HCEC 1CT (cell line): ENCODE results near the gene CAMK2D.

Source experiments
- DNase-seq: peaks from one replicate; pipeline ENCODE4 v3.0.0-alpha.2; 2017

The CAMK2D gene

GRCh38 chr4:113677325-113677724, 84.2 kb downstream of the CAMK2D start:
- no peak for DNase-seq

DNA sequence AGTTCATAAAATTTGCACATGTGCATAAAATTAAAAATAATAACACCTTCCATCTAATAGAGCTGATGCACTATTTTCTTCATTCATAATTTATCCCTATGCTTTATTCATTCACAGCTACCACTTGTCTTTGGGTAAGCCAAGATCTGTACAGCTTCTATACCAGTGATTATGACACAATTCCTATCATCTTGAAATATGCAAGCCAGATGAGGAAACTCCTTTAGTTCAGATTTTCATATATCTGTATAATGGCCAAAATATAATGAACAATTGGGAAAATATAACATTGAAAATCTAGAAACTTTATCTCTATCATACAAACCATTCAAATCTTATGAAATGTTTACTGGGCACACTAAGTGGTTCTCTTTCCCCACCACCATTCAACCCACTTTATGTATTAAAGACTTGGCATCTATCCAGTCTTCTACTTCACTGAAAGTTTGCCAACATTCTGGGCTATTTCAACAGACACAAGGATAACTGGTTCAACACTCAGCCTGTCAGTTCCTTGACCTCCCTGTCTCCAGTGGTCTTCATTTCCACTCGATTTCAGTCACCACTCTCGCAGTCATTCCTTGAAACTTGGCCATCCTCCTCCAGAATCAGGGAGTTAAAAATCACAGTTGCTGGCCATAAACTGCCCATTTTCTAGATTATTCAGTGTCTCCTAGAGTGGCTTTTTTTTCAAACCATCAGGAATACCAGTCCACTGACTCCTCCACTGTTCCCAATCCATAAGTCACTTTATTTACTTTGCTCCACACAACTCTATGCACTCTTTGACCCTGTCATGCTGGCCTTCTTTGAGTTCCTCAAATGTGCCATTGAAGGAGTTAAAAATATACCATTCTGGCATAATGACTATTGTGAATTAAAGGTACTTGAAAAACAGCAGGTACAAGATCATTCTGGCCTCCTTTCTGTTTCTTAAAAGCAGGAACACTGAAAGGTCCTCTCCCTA, 85.5 kb downstream of the CAMK2D start:
- DNase-seq, result no peak

DNA sequence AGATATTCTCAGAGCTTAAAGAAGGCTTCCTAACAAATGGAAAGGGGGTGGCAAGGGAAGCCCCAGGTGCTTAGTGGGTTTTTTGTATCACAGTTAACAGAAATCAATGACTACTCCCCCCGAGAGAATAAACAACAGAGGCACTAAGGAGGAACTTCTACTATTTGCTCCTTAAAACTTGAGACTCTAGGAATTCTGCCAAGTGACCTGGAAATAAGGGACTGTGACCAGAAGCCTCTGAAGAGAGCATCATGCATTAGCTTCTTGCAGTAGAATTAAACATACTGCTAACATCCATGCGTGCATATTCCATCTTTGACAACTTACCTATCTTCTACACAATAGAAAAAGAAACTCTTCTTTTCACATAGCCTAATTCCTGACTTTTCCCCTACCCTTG, 86.8 kb downstream of the CAMK2D start:
- DNase-seq, result no peak

- no peak for DNase-seq
Measured at GRCh38 chr4:113674251-113674650, 87.3 kb downstream of the CAMK2D start.

DNA sequence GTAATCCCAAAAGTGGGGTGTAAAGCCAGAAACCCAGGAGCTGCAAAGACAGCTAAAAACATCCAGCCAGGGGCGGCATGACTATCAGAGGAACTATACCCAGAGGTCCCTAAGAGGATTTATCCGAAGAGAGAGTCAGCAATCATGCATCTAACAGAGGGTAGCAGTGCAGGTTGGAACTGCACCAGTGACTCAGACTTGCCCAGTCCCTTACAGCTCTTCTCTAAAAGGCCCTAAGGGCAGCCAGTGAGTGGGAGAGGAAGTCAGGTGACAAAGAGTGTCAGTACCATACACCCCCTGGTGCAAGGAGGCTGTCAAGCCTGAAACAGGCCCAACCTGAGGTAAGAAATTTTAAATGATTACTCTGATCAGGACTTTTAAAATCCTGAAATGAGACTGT, 88.1 kb downstream of the CAMK2D start:
- no peak for DNase-seq

- no peak for DNase-seq
Measured at GRCh38 chr4:113666386-113667114, 95.0 kb downstream of the CAMK2D start.

DNA sequence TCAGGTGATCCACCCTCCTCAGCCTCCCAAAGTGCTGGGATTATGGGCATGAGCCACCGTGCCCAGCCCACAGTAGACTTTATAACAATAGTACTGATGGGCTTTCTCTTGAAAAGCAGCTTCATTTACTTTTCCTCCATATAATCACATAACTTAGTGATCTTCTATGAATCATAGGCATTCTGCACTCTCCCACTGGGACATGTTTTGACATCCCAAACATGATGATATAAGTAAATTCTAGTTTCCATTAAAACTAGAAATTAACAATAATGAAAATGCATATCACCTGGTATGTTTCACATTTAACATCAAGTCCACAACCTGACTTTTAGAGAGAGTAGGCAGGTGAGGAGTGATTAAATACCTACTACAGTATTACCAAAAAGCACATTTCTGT, 96.5 kb downstream of the CAMK2D start:
- no peak for DNase-seq

DNA sequence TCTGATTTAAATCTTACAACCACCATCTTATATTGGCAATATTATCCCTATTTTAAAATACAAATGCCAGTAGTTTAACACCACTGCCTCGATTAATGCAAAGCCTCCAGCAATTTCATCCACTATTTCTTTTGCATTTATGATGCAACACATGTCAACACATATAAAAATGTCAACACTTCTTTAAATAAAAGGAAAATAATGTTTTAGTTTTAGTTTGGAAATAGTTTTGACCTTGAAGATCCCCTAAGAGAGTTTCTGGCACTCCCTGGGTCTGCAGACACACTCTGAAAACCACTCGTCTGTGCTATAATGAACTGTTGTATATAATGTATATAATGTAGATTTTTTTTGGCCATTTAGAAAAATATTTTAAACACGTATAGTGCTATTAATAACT, 99.0 kb downstream of the CAMK2D start:
- DNase-seq, result no peak

- DNase-seq, result no peak
Measured at GRCh38 chr4:113659127-113659526, 102.4 kb downstream of the CAMK2D start.

DNA sequence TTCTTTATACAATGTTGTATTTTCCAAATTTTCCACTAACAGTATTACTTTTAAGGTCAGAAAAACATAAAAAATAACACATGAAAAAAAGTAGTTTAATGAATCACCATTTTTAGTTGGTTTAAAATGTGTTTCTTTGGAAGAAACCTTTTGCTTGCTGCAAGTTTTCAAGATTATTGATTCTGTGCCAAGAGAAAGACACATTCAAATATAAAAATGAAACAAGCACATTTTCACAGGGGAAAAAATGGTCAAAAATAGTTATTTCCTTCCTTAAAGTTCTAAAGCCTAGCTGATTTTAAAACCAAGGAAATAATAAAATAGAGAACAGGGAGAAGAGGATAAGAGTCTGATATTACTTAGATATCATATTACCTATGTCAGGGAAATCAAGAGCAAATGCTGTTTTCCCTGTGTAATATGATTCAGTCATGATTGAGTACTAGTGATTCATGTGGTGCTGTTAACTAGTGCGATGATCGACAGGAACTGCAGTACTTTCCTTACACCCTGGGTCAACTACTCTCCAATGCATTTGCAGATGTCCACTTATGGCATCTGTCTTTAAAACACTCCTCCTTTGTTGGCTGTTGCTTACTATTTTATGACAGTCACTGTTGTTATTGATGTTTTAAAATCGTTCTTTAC, 103.8 kb downstream of the CAMK2D start:
- DNase-seq, result peak; percentile 66

DNA sequence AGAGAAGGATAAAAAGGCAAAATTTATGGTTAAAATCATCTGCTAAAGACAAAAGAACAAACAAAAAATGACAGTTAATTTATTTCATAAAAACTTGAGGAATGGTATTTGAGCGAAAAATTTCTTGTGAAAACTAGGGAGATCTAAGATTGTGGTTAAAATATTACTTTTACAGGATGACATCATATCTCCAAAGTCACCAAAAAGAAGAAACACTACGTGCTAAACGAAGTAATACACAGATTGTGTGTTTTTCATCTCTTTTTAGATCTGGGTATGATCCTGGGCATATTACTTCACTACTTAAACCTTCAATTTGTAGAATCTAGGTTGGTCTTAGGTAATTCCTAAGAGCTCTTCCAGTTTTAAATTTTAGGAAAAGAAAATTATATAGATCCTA, 107.7 kb downstream of the CAMK2D start:
- DNase-seq, result no peak

GRCh38 chr4:113646442-113646822, 115.1 kb downstream of the CAMK2D start:
- peak; percentile 2 for DNase-seq

DNA sequence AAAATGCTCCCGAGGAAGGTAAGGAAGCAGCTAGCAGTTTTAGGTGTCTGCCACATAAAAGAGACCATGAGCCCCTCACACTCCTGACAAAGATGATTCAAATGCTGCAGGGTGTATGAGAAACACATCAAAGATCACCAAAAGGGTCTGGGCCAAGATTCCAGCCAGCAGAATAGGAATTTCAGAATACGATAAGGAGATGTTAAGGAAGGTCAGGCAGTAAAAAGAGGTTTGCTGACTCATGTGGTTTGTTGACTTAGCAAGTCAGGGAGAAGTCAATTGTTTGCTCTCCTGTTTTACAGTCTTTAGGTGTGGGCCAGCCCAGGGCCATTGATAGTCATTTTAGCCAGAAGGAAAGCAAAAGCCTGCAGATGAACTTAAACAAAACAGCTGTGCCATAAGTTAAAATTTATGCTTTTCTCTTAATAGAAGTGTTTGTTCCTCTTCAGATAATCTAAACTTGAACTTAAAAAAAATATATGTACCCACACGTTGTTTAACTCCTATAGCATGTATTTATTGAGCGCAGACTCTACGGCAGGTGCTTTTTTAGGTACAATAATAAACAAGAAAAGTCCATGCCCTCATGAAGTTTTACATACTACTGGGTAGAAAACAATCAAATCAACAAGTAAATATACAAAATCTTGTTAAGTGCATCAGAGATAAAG, 115.6 kb downstream of the CAMK2D start:
- DNase-seq, result peak; percentile 31

DNA sequence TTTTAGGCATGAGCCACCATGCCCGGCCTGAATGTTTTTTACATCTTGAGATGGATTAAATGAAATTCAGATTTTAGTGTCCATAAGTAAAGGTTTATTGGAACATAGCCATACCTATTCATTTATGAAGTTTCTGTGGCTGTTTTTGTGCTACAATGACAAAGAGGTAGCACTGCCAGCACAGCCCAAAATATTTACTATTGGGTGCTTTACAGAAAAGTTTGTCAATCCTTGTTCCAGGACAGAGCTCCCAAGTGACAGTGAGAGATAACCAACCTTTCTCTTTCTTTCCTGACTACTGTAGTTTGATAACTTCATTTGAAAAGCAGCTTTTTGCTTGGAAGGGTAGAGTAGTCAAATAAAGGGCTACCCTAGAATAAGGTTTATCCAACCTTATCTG, 116.2 kb downstream of the CAMK2D start:
- DNase-seq, result no peak

GRCh38 chr4:113644398-113644797, 117.1 kb downstream of the CAMK2D start:
- DNase-seq, result no peak

DNA sequence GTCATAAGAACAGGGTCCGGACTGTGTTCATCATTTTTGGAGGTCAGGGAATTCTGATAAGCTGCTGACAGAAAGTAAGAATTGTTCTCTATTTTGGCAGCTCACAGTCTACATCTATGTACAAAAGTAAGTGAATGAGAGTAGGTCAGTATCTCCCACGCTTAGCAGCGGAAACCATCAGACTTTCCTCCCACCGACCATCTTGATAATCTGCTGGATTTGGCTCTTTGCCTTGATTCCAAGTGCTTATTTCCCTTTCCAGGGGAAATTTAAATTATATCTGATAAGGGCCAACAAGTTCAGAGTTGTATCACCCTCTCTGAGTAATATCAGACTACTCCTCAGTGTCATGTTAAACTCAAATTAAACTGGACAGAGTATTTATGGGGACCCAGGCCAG, 118.0 kb downstream of the CAMK2D start:
- DNase-seq, result no peak

GRCh38 chr4:113641025-113641431, 120.5 kb downstream of the CAMK2D start:
- no peak for DNase-seq

- DNase-seq, result no peak
Measured at GRCh38 chr4:113639326-113639725, 122.2 kb downstream of the CAMK2D start.

DNA sequence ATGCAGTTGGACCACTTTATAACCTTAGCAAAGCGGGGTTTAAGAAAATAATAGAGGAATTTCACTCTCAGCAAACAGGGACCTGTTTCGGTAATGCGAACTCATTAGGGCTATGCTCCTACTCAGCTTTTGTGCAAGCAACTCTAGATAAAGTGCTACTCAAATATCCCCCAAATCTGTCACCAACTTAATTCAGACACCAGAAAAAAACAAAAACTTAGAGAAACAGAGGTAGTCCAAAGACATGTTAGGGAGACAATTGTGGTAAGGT, 123.0 kb downstream of the CAMK2D start:
- DNase-seq, result no peak

- no peak for DNase-seq
Measured at GRCh38 chr4:113637823-113638561, 123.5 kb downstream of the CAMK2D start.

DNA sequence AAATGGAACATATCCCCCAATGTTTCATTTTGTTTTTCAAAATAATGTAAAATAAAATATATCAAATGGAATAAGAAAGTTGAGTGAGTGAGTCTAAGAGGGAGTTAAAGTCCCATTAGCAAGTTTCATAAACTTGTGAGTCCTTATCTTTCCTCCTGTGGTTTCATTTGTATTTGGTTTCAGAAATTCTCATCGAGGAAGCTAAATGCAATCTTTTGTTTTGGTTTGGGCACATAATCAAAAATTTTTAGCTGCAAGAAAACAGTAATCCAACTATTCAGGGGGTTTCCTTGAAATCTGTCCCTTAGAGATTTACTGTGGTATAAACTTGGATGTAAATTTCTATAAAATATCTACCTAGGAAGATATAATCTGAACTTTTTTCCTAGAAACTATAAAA, 124.2 kb downstream of the CAMK2D start:
- DNase-seq, result no peak

- peak; percentile 34 for DNase-seq
Measured at GRCh38 chr4:113636877-113637276, 124.7 kb downstream of the CAMK2D start.

GRCh38 chr4:113636438-113636818, 125.1 kb downstream of the CAMK2D start:
- no peak for DNase-seq
